HG03045 (cell line): ENCODE measurements around the gene CEACAM19.
"Not testable (repeated sequence)": the region's sequence is repeated elsewhere in the genome, so short reads cannot be mapped to it uniquely, and the experiment has no call there.

Experiments
- ATAC-seq: cut with Tn5 transposase; IDR thresholded peaks from one replicate; pipeline ENCODE4 v1.9.1; 2021; ENCODE audit warnings: mild to moderate bottlenecking, moderate library complexity; ENCODE audit not compliant: unreplicated experiment

The CEACAM19 gene

GRCh38 chr19:44698492-44699201 lies 27.4 kb downstream of the CEACAM19 start, which contains the start of gene CEACAM16:
Gene CEACAM16, plus strand, starts transcription at chr19:44699151. Its CDS starts 2,306 bp downstream, at chr19:44701457.
- no peak for ATAC-seq

GRCh38 chr19:44700547-44700946 lies 29.3 kb downstream of the CEACAM19 start:
- ATAC-seq, result no peak

GRCh38 chr19:44701228-44701627 lies 29.9 kb downstream of the CEACAM19 start:
- ATAC-seq, result no peak

GRCh38 chr19:44702551-44703176 lies 31.4 kb downstream of the CEACAM19 start:
- ATAC-seq, result no peak

DNA sequence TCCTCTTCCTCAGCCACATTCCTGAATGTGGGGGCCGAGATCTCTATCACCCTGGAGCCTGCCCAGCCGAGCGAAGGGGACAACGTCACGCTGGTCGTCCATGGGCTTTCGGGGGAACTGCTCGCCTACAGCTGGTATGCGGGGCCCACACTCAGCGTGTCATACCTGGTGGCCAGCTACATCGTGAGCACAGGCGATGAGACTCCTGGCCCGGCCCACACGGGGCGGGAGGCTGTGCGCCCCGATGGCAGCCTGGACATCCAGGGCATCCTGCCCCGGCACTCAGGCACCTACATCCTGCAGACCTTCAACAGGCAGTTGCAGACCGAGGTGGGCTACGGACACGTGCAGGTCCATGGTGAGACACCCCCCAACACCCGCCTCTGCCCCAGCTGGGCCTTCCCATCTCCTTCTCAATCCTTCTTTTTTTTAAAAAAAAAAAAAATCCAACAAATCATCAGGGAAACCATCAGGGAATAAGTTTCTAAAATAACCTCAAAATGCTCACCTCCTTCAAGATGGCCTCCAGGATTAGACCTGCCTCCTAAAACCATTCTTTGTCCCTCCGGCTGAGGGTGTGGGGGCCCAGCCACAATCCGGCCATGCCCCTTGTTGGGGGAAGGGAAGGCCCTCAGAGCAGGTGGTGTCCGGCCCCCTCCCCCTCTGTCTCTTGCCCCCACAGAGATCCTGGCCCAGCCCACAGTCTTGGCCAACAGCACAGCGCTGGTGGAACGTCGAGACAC lies 32.2 kb downstream of the CEACAM19 start:
- no peak for ATAC-seq

- no peak for ATAC-seq
These were observed 33.7 kb downstream of the CEACAM19 start for GRCh38 chr19:44704982-44705381.

- no peak for ATAC-seq
These were observed 34.3 kb downstream of the CEACAM19 start for GRCh38 chr19:44705502-44706010.

DNA sequence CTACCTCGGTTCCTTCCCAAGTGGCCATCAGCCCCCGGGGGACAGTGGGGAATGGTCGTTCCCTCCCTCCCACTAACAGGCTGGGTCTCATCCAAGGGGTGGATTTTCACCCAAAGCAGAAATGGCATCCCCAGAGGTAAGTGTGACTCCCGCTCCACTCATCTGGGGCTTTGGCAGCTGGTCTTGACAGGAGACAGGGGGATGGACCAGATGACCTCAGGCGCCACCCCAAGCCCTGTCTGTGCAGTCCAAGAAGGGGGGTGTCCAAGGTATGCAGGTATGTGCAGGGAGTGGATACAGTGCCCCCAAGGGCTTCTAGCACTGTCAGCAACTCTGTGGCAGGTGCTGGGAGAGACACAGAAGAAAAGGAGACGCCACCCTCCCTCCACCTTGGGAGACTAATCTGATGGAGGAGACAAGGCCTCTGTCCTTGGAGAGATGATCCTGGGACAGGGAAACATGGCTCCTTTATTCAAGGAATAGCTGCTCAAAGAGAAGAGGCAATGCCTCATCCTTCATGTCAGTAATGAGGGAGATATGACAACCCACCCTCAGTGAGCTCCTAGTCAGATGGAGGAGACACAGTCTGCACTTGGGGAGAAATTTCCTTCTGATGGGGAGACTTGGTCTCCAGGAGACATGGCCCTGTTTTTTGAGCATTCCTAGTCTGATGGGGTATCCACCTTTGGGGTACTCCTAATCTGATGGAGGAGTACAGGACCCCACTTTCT lies 35.4 kb downstream of the CEACAM19 start:
- ATAC-seq, result no peak

GRCh38 chr19:44707794-44708193 lies 36.5 kb downstream of the CEACAM19 start:
- ATAC-seq, result no peak

- no peak for ATAC-seq
These were observed 37.7 kb downstream of the CEACAM19 start for GRCh38 chr19:44708940-44709339.

DNA sequence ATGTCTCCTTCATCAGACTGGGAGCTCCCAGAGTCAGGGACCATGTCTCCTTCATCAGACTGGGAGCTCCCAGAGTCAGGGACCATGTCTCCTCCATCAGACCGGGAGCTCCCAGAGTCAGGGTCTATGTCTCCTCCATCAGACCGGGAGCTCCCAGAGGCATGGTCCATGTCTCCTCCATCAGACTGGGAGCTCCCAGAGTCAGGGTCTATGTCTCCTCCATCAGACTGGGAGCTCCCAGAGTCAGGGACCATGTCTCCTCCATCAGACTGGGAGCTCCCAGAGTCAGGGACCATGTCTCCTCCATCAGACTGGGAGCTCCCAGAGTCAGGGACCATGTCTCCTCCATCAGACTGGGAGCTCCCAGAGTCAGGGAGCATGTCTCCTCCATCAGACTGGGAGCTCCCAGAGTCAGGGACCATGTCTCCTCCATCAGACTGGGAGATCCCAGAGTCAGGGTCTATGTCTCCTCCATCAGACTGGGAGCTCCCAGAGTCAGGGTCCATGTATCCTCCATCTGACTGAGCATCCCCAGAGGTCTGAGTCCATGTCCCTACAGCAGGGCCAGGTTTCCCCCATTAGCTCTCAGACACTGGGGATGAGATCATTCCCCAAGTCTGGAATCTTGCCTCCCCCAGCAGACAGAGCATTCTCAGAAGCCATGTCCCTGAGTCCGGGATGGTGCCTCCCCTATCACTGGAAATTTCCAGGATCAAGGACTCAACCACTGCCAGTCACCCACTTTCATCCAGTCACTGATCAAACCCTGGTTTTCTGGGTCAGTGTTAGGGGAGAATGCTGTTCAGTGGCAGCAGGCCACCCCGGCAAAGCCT lies 38.4 kb downstream of the CEACAM19 start:
- ATAC-seq, result not testable (repeated sequence)

- no peak for ATAC-seq
These were observed 39.2 kb downstream of the CEACAM19 start for GRCh38 chr19:44710483-44710882.

DNA sequence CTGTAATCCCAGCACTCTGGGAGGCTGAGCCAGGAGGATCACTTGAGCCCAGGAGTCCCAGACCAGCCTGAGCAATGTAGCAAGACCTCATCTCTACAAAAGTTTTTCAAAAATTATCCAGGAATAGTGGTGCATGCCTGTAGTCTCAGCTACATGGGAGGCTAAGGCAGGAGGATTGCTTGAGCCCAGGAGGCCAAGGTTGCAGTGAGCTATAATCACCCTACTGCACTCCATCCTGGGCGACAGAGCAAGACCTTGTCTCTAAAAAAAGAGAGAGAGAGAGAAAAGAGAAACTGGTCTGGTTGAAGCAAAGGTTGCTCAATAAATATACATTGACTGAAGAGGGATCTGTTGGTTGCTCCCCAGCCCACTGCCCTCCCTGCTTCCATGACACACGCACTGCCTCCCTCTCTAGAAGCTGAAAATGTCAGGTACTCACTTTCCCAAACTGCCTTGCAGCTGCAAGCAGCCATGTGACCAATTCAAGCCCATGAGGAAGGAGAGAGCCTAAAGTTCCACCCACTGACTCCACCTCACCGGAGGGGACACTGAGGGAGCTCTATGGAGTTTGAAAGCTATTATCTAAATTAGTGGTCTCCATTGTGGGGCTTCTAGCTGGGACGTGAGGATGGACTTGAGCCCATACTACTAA lies 41.7 kb downstream of the CEACAM19 start:
- ATAC-seq, result no peak

DNA sequence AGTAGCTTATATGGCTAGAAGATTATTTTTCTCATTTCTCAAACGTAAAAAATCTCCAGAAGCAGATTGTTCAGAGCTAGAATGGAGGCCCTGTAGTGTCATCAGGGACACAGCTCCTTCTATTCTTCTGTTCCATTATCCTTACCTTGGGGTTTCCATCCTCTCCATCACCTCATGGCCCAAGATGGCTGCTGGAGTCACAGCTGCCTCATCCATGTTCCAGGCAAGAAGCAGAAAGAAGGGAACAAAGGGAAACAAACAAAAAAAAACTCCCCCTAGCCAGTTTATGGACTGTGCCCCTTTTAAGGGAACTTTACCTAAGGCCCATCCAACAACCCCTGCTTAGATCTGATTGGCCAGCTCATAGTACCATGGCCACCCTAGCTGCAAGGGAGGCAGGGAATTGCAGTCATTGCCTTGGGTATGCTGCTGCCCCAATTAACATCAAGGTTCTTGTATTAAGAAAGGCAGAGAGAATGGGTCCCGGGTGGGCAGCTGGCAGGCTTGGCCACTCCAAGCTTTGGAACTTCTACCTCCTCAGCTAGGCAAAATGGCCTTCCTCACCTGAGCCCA lies 43.4 kb downstream of the CEACAM19 start:
- no peak for ATAC-seq

- no peak for ATAC-seq
These were observed 46.3 kb downstream of the CEACAM19 start for GRCh38 chr19:44717603-44718002.

DNA sequence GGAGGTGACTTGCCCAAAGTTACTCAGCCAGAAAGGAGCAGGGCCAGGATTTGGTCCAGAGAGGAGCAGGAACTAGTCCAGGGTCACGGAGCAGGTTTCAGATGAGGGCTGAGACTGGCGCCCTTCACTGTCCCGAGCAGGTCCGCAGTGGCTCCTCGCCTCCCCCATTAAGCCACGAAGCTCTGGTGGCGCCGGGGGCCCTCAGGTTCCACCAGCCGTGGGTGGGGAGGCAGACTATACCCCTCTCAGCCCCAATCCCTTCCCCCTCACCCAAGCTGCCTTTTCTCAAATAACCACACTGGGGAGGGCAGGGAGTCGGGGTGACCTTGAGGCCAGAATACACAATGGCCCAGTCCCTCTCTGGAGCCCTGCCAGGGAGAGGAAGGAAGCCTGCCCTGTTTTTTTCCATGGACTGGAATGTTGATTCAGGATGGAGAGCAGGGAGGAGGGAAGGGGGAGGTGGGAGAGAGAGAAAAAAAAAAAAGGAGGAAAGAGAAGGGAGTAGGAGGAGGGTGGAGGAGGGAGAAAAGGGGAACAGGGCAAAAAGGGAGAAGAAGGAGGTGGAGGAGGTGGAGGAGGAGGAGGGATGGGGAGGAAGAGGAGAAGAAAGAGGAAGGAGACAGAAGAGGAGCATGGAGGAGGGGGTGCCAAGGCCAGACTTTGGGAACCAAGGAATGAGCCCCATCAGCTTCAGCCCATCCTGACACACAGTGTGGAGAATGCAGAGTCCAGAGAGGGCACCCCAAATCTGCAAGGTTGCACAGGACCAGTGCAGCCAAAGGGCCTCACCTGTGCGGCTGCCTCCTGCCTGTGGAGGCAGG lies 47.4 kb downstream of the CEACAM19 start:
- no peak for ATAC-seq

GRCh38 chr19:44719262-44719701 lies 48.0 kb downstream of the CEACAM19 start:
- no peak for ATAC-seq

DNA sequence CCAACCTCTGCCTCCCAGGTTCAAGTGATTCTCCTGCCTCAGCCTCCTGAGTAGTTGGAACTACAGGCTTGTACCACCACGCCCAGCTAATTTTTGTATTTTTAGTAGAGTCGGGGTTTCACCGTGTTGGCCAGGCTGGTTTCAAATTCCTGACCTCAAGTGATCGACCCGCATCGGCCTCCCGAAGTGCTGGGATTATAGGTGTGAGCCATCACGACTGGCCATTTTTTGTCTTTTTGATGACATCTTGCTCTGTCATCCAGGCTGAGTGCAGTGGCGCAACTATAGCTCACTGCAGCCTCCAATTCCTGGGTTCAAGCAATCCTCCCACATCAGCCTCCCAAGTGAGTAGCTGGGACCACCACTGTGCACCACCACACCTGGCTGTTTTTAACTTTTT lies 49.1 kb downstream of the CEACAM19 start:
- not testable (repeated sequence) for ATAC-seq
